A673 (cell line): ENCODE results near the gene KIAA1614. TPM values are rescaled to one million over a fixed set of nuclear protein-coding genes. Genes with fewer than 3 reads are reported as not detected.

Experiments used
- BruUV-seq: library from RNA; stranded (reverse); fragments of 400-500 nt; replicated peaks from 2 replicates; lab custom pipeline; 2021; lab: Mats Ljungman, UMichigan
- CTCF ChIA-PET: fragments of 300-600 bp; sonication (Branson Sonifier 250); formaldehyde crosslinking; loops from one replicate; lab custom pipeline; 2022; ENCODE audit warnings: antibody characterized with exemption; lab: Charles Lee
- POLR2A ChIA-PET: fragments of 300-600 bp; sonication (Branson Sonifier 250); formaldehyde crosslinking; loops from one replicate; lab custom pipeline; 2022; ENCODE audit warnings: antibody characterized with exemption; ENCODE audit not compliant: low non-redundant PET; lab: Charles Lee
- DNase-seq: peaks from one replicate; pipeline ENCODE4 v3.0.0-alpha.2; 2015; ENCODE audit warnings: low spot score
- H3K27ac ChIP-seq: fragments of 200-600 bp; sonication (generic); 2 replicates; pipeline ENCODE4 v1.5.1; 2016; ENCODE audit warnings: mixed run types, low read depth, mild to moderate bottlenecking, mixed read lengths, antibody characterized with exemption, low read length; ENCODE audit not compliant: poor library complexity, severe bottlenecking
- H3K27me3 ChIP-seq: fragments of 200-600 bp; sonication (generic); replicated peaks from 2 replicates; pipeline ENCODE4 v1.6.1; 2017; ENCODE audit warnings: mixed run types, low read depth, mild to moderate bottlenecking, mixed read lengths, antibody characterized with exemption, low read length; ENCODE audit not compliant: insufficient read depth, poor library complexity
- H3K36me3 ChIP-seq: fragments of 200-600 bp; sonication (generic); 2 replicates; pipeline ENCODE4 v1.6.1; 2016; ENCODE audit warnings: mixed run types, mild to moderate bottlenecking, mixed read lengths, antibody characterized with exemption, low read length; ENCODE audit not compliant: insufficient read depth, poor library complexity, severe bottlenecking
- H3K4me1 ChIP-seq: fragments of 200-600 bp; sonication (generic); 2 replicates; pipeline ENCODE4 v1.6.1; 2017; ENCODE audit warnings: mixed run types, mild to moderate bottlenecking, mixed read lengths, antibody characterized with exemption, low read length; ENCODE audit not compliant: insufficient read depth, poor library complexity, severe bottlenecking
- H3K4me3 ChIP-seq: fragments of 200-600 bp; sonication (generic); 2 replicates; pipeline ENCODE4 v1.5.1; 2016; ENCODE audit warnings: low read depth, mixed run types, mild to moderate bottlenecking, mixed read lengths, low read length; ENCODE audit not compliant: poor library complexity, severe bottlenecking
- H3K9me3 ChIP-seq: fragments of 200-600 bp; sonication (generic); 2 replicates; pipeline ENCODE4 v1.6.1; 2016; ENCODE audit warnings: mixed run types, low read depth, mild to moderate bottlenecking, mixed read lengths, antibody characterized with exemption, low read length; ENCODE audit not compliant: poor library complexity, severe bottlenecking
- EZH2 ChIP-seq: fragments of 200-600 bp; sonication (generic); IDR thresholded peaks from 2 replicates; pipeline ENCODE4 v1.6.1; 2017; ENCODE audit warnings: borderline replicate concordance, low read depth, mild to moderate bottlenecking, mixed read lengths, antibody characterized with exemption, low read length; ENCODE audit not compliant: poor library complexity, severe bottlenecking
- intact Hi-C: fragments of 100-400 bp; cut with micrococcal nuclease; formaldehyde crosslinking; loops from one replicate; pipeline ENCODE4 v1.10.0; 2022; ENCODE audit not compliant: unreplicated experiment
- total RNA-seq: library from RNA; stranded (reverse); gene quantifications from 2 replicates; pipeline ENCODE4 v1.2.3, GENCODE V29; 2021
- TF ChIP-seq, protein P1 (sequence below): fragments of 300-800, 200-600 bp; sonication (generic); conservative IDR thresholded peaks from 2 replicates; pipeline ENCODE4 v1.5.1; 2017; ENCODE audit warnings: low read depth, mild to moderate bottlenecking, antibody characterized with exemption, low read length, moderate library complexity, mixed read lengths

Gene KIAA1614
- total RNA-seq, 1 experiment from 2014 or later = 0.67 TPM

- H3K4me3 ChIP-seq = no peak overlapping the region
- no peaks in the 10 kb centered on the region for H3K9me3 ChIP-seq
- ChIA-PET POLR2A (no interaction called here), CTCF (no interaction called here)
- TF ChIP-seq, protein P1, sequence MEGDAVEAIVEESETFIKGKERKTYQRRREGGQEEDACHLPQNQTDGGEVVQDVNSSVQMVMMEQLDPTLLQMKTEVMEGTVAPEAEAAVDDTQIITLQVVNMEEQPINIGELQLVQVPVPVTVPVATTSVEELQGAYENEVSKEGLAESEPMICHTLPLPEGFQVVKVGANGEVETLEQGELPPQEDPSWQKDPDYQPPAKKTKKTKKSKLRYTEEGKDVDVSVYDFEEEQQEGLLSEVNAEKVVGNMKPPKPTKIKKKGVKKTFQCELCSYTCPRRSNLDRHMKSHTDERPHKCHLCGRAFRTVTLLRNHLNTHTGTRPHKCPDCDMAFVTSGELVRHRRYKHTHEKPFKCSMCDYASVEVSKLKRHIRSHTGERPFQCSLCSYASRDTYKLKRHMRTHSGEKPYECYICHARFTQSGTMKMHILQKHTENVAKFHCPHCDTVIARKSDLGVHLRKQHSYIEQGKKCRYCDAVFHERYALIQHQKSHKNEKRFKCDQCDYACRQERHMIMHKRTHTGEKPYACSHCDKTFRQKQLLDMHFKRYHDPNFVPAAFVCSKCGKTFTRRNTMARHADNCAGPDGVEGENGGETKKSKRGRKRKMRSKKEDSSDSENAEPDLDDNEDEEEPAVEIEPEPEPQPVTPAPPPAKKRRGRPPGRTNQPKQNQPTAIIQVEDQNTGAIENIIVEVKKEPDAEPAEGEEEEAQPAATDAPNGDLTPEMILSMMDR = no peak
- H3K27ac ChIP-seq = no peak overlapping the region
- no peak for DNase-seq
- no peaks in the 10 kb centered on the region for H3K27me3 ChIP-seq
- intact Hi-C loops = no loop called here
- no peaks in the 10 kb centered on the region for H3K4me1 ChIP-seq
- no peaks in the 10 kb centered on the region for H3K36me3 ChIP-seq
- BruUV-seq = no TSS peak
Measured at GRCh38 chr1:180892272-180892671, 20.4 kb upstream of the KIAA1614 start.

DNA sequence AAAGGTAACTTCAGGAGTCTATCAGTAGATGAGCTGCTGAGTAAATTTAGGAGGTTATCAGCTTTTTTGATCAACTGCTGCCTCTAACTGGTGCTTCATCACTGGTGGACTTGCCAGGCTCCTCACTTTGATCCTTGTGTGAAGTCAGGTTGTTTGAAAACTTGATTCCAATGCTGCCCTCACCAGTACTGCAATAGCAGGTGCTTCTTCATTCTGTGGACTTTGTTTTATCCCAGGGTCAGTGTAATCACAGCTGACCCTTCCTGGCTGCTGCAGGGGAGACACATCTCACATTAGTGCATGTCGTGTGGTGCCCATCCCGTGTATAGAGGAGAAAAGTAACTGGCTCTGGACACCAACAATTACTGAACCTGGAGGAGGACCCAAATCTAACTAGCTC lies 20.0 kb upstream of the KIAA1614 start:
- Histone ChIP-seq H3K4me3 (no peak overlapping the region), H3K36me3 (no peaks in the 10 kb centered on the region), H3K27ac (no peak overlapping the region), H3K4me1 (no peaks in the 10 kb centered on the region), H3K27me3 (no peaks in the 10 kb centered on the region), H3K9me3 (no peaks in the 10 kb centered on the region)
- intact Hi-C loops = no loop called here
- no TSS peak for BruUV-seq
- TF ChIP-seq EZH2 = no peak
- TF ChIP-seq, protein P1 = no peak
- ChIA-PET POLR2A (no interaction called here), CTCF (no interaction called here)
- DNase-seq = no peak

DNA sequence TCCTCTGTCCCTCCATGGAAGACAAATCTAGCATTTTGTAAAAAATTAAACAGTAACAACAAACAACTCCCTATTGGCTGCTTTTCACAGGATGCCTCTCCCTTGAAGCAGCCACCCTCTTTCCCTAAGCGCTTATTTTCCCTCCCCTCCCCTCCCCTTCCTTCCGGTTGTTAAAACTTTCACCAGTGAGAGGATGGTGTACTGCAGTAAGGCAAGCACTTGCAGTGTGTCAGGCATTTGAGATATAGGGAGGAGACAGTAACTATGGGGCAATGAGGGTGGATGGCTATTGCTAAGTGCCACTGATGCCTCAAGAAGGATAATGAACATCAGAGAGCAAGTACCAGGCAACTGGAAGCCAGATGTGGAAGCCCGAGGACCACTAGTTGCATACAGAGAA lies 19.1 kb upstream of the KIAA1614 start:
- Histone ChIP-seq H3K4me1 (no peaks in the 10 kb centered on the region), H3K4me3 (no peak overlapping the region), H3K9me3 (no peaks in the 10 kb centered on the region), H3K36me3 (no peaks in the 10 kb centered on the region), H3K27ac (no peak overlapping the region), H3K27me3 (no peaks in the 10 kb centered on the region)
- ChIA-PET CTCF (interaction anchor here (0.6 kb wide), 2 partner anchors 176 to 378 kb away, joined by 15 to 18 read pairs; no protein-coding TSS in a partner anchor), POLR2A (no interaction called here)
- intact Hi-C loops = no loop called here
- TF ChIP-seq, protein P1 = no peak
- TF ChIP-seq EZH2 = no peak
- DNase-seq = peak; percentile 30
- BruUV-seq = no TSS peak
